ENCODE measurements around the gene MLLT11. TPM values are rescaled to one million over a fixed set of nuclear protein-coding genes. Genes with fewer than 3 reads are reported as not detected.
A peak's percentile ranks its signal among the peaks of the same experiment; 100 is the strongest.

MLLT11 gene
- total RNA-seq, 4 donors from 2014 or later = 1.2 to 3.2 (median 1.3) TPM; not detected in 1

GRCh38 chr1:151067185-151067584, 7.0 kb downstream of the MLLT11 start:
- no peak for DNase-seq
- H3K36me3 ChIP-seq = no peaks in the 10 kb centered on the region
- TF ChIP-seq POLR2AphosphoS5 (IDR thresholded peaks at IDR 0.05) (no peak), EP300 (IDR thresholded peaks at IDR 0.05; ENCODE audit: low read depth) (no peak), CTCF (IDR thresholded peaks at IDR 0.05) (no peak), POLR2A (IDR thresholded peaks at IDR 0.05) (no peak)
- no peaks in the 10 kb centered on the region for H3K27me3 ChIP-seq
- H3K27ac ChIP-seq = no peak overlapping the region
- H3K4me1 ChIP-seq = peaks cover 2 to 13% (median 7%) of the 10 kb centered on the region in 4 donors
- no peaks in the 10 kb centered on the region for H3K9me3 ChIP-seq
- in situ Hi-C loops (cut with MboI; ENCODE audit: low pct_ligation_motif_present in 1 of 4, low pct_unique_long_range_greater_than_20kb in 1 of 4, low sequenced_read_pairs in 3 of 4) (no loop called here), intact Hi-C loops (cut with DNase I; ENCODE audit: low total_unique reads) (no loop called here)
- no peak overlapping the region for H3K4me3 ChIP-seq
- WGBS, 2 donors (ENCODE audit: low coverage in 1 of 2) = 95 to 100% methylated on average over 1 to 4 of the region's 4 CpGs

GRCh38 chr1:151069103-151069486, 8.9 kb downstream of the MLLT11 start:
- WGBS, 2 donors (ENCODE audit: low coverage in 1 of 2) = 61 to 78% methylated on average over 2 to 5 of the region's 5 CpGs
- DNase-seq = no peak
- TF ChIP-seq CTCF (IDR thresholded peaks at IDR 0.05) (no peak), EP300 (IDR thresholded peaks at IDR 0.05; ENCODE audit: low read depth) (no peak), POLR2AphosphoS5 (IDR thresholded peaks at IDR 0.05) (no peak), POLR2A (IDR thresholded peaks at IDR 0.05) (no peak)

GRCh38 chr1:151070474-151071276, 10.5 kb downstream of the MLLT11 start, which contains the start of gene GABPB2:
GABPB2 (plus strand) TSS chr1:151070761; CDS start chr1:151088190, 17,429 bp downstream.
- H3K36me3 ChIP-seq = no peaks in the 10 kb centered on the region
- H3K4me1 ChIP-seq = peaks cover 2 to 16% (median 7%) of the 10 kb centered on the region in 4 donors
- H3K27me3 ChIP-seq = no peaks in the 10 kb centered on the region
- peak; percentile 89 to 95 (median 93) for TF ChIP-seq CTCF (IDR thresholded peaks at IDR 0.05)
- TF ChIP-seq POLR2A (IDR thresholded peaks at IDR 0.05) = peak; percentile 64
- no peak for TF ChIP-seq EP300 (IDR thresholded peaks at IDR 0.05; ENCODE audit: low read depth)
- TF ChIP-seq POLR2AphosphoS5 (IDR thresholded peaks at IDR 0.05) = peak; percentile 75 to 84 (median 84)
- H3K4me3 ChIP-seq = peak within 1 kb of the TSS; percentile 71 to 95 (median 84)
- WGBS, 2 donors (ENCODE audit: low coverage in 1 of 2) = 0% methylated on average over 10 to 44 of the region's 50 CpGs
- intact Hi-C loops (cut with DNase I; ENCODE audit: low total_unique reads) (loop anchor here (2.0 kb wide), 1 partner anchor 64 kb away; the partner anchor contains the start of gene MINDY1), in situ Hi-C loops (cut with MboI; ENCODE audit: low pct_ligation_motif_present in 1 of 4, low pct_unique_long_range_greater_than_20kb in 1 of 4, low sequenced_read_pairs in 3 of 4) (no loop called here)
- DNase-seq = peak; percentile 92
- H3K9me3 ChIP-seq = no peaks in the 10 kb centered on the region
- peak within 1 kb of the TSS; percentile 92 to 100 (median 98) for H3K27ac ChIP-seq

More at GRCh38 chr1:151069103-151069486, 8.9 kb downstream of the MLLT11 start:
- H3K27ac ChIP-seq = peak overlapping the region; percentile 92 to 100 (median 98)
- H3K36me3 ChIP-seq = no peaks in the 10 kb centered on the region
- intact Hi-C loops (cut with DNase I; ENCODE audit: low total_unique reads) = no loop called here
- no peak overlapping the region for H3K4me3 ChIP-seq
- no peaks in the 10 kb centered on the region for H3K27me3 ChIP-seq
- H3K9me3 ChIP-seq = no peaks in the 10 kb centered on the region
- in situ Hi-C loops (cut with MboI; ENCODE audit: low pct_ligation_motif_present in 1 of 4, low pct_unique_long_range_greater_than_20kb in 1 of 4, low sequenced_read_pairs in 3 of 4) = no loop called here
- peaks cover 2 to 16% (median 7%) of the 10 kb centered on the region in 4 donors for H3K4me1 ChIP-seq

- Histone ChIP-seq H3K27me3 (no peaks in the 10 kb centered on the region), H3K4me3 (no peak overlapping the region), H3K36me3 (no peaks in the 10 kb centered on the region), H3K9me3 (no peaks in the 10 kb centered on the region), H3K4me1 (peaks cover 2 to 16% (median 7%) of the 10 kb centered on the region in 4 donors), H3K27ac (peak overlapping the region in 3 of 4 donors; percentile 92 to 100 (median 99))
- no peak for DNase-seq
- TF ChIP-seq CTCF (IDR thresholded peaks at IDR 0.05) (no peak), POLR2A (IDR thresholded peaks at IDR 0.05) (no peak), EP300 (IDR thresholded peaks at IDR 0.05; ENCODE audit: low read depth) (no peak), POLR2AphosphoS5 (IDR thresholded peaks at IDR 0.05) (no peak)
- intact Hi-C loops (cut with DNase I; ENCODE audit: low total_unique reads) (no loop called here), in situ Hi-C loops (cut with MboI; ENCODE audit: low pct_ligation_motif_present in 1 of 4, low pct_unique_long_range_greater_than_20kb in 1 of 4, low sequenced_read_pairs in 3 of 4) (no loop called here)
- WGBS, 2 donors (ENCODE audit: low coverage in 1 of 2) = 82 to 96% methylated on average over 4 to 13 of the region's 13 CpGs
These were observed 12.0 kb downstream of the MLLT11 start for GRCh38 chr1:151072224-151072623.
